GM12874 (cell line): ENCODE measurements around the gene OIT3.

Source experiments
- CTCF ChIP-seq: IDR thresholded peaks from 2 replicates; pipeline ENCODE4 v1.5.1; 2011; ENCODE audit warnings: low read depth, mild to moderate bottlenecking, control low read depth, low read length, moderate library complexity; ENCODE audit not compliant: insufficient read depth

Gene OIT3

GRCh38 chr10:72981028-72981881 is 87.7 kb downstream of the OIT3 start:
- no peak for TF ChIP-seq CTCF

- TF ChIP-seq CTCF, result no peak
Measured at GRCh38 chr10:72981882-72982529, 88.5 kb downstream of the OIT3 start.
